ENCODE results near the gene DIPK1B. TPM values are rescaled to one million over a fixed set of nuclear protein-coding genes. Genes with fewer than 3 reads are reported as not detected.
A peak's percentile ranks its signal among the peaks of the same experiment; 100 is the strongest.

DIPK1B gene
- total RNA-seq, 1 donor from 2014 or later = 52.9 TPM

GRCh38 chr9:136668983-136669790 lies 43.2 kb upstream of the DIPK1B start:
- no peaks in the 10 kb centered on the region for H3K27me3 Mint-ChIP-seq
- no peak for DNase-seq (ENCODE audit: low spot score, unreplicated experiment)
- no peaks in the 10 kb centered on the region for H3K9me3 Mint-ChIP-seq (ENCODE audit: low read depth)
- no peak overlapping the region for H3K4me3 Mint-ChIP-seq (ENCODE audit: low read depth)
- TF ChIP-seq, protein P1, sequence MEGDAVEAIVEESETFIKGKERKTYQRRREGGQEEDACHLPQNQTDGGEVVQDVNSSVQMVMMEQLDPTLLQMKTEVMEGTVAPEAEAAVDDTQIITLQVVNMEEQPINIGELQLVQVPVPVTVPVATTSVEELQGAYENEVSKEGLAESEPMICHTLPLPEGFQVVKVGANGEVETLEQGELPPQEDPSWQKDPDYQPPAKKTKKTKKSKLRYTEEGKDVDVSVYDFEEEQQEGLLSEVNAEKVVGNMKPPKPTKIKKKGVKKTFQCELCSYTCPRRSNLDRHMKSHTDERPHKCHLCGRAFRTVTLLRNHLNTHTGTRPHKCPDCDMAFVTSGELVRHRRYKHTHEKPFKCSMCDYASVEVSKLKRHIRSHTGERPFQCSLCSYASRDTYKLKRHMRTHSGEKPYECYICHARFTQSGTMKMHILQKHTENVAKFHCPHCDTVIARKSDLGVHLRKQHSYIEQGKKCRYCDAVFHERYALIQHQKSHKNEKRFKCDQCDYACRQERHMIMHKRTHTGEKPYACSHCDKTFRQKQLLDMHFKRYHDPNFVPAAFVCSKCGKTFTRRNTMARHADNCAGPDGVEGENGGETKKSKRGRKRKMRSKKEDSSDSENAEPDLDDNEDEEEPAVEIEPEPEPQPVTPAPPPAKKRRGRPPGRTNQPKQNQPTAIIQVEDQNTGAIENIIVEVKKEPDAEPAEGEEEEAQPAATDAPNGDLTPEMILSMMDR (IDR thresholded peaks at IDR 0.05; ENCODE audit: unreplicated experiment) = no peak
- H3K36me3 Mint-ChIP-seq (ENCODE audit: insufficient read depth) = no peaks in the 10 kb centered on the region
- peak overlapping the region; percentile 49 for H3K27ac Mint-ChIP-seq
- H3K4me1 Mint-ChIP-seq (ENCODE audit: low read depth) = peaks cover 1% of the 10 kb centered on the region

- no peak for DNase-seq (ENCODE audit: low spot score, unreplicated experiment)
- Mint-ChIP-seq H3K36me3 (ENCODE audit: insufficient read depth) (peaks cover 2% of the 10 kb centered on the region), H3K27ac (no peak overlapping the region), H3K4me3 (ENCODE audit: low read depth) (no peak overlapping the region), H3K9me3 (ENCODE audit: low read depth) (no peaks in the 10 kb centered on the region), H3K27me3 (no peaks in the 10 kb centered on the region), H3K4me1 (ENCODE audit: low read depth) (peaks cover 3% of the 10 kb centered on the region)
- TF ChIP-seq, protein P1 (IDR thresholded peaks at IDR 0.05; ENCODE audit: unreplicated experiment) = no peak
Measured at GRCh38 chr9:136669791-136670464, 42.4 kb upstream of the DIPK1B start.

DNA sequence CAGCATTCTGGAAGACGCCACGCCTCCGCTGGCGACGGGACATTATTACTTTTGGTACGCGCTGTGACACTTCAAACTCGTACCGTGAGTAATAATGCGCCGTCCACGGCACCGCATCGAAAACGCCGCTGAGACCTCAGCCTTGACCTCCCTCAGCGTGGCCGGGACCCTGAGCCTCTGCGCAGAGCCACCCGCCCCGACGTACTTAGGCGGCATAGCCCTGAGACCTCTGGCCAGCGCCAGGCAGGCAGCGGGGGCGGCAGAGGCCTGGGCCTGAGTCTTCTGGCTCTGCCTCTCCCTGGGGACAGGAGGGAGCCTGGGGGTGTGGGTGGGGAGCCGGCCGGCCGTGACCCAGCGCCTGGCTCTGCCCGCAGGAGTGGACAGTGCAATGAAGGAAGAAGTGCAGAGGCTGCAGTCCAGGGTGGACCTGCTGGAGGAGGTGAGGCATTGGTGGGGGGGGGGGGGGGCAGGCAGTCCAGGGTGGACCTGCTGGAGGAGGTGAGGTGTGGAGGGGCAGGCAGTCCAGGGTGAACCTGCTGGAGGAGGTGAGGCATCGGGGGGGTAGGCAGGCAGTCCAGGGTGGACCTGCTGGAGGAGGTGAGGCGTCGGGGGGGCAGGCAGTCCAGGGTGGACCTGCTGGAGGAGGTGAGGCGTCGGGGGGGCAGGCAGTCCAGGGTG lies 41.7 kb upstream of the DIPK1B start:
- H3K4me3 Mint-ChIP-seq (ENCODE audit: low read depth) = no peak overlapping the region
- no peak for DNase-seq (ENCODE audit: low spot score, unreplicated experiment)
- H3K27me3 Mint-ChIP-seq = no peaks in the 10 kb centered on the region
- H3K9me3 Mint-ChIP-seq (ENCODE audit: low read depth) = no peaks in the 10 kb centered on the region
- H3K27ac Mint-ChIP-seq = no peak overlapping the region
- peaks cover 3% of the 10 kb centered on the region for H3K36me3 Mint-ChIP-seq (ENCODE audit: insufficient read depth)
- H3K4me1 Mint-ChIP-seq (ENCODE audit: low read depth) = peaks cover 4% of the 10 kb centered on the region
- TF ChIP-seq, protein P1 (IDR thresholded peaks at IDR 0.05; ENCODE audit: unreplicated experiment) = no peak

GRCh38 chr9:136671254-136671614 lies 41.1 kb upstream of the DIPK1B start:
- Mint-ChIP-seq H3K9me3 (ENCODE audit: low read depth) (no peaks in the 10 kb centered on the region), H3K4me3 (ENCODE audit: low read depth) (no peak overlapping the region), H3K36me3 (ENCODE audit: insufficient read depth) (peaks cover 3% of the 10 kb centered on the region), H3K4me1 (ENCODE audit: low read depth) (peaks cover 4% of the 10 kb centered on the region), H3K27ac (no peak overlapping the region), H3K27me3 (no peaks in the 10 kb centered on the region)
- no peak for DNase-seq (ENCODE audit: low spot score, unreplicated experiment)
- TF ChIP-seq, protein P1 (IDR thresholded peaks at IDR 0.05; ENCODE audit: unreplicated experiment) = no peak

All from progenitor cell of endocrine pancreas (in vitro differentiated cells).